GM21360 (cell line): ENCODE measurements around the gene PANK2.

ENCODE experiments used
- ATAC-seq: cut with Tn5 transposase; IDR thresholded peaks from one replicate; pipeline ENCODE4 v1.9.1; 2021; ENCODE audit warnings: mild to moderate bottlenecking, moderate library complexity; ENCODE audit not compliant: unreplicated experiment

Gene PANK2

GRCh38 chr20:3900187-3900604, 11.0 kb downstream of the PANK2 start:
- no peak for ATAC-seq

GRCh38 chr20:3901028-3901705, 12.0 kb downstream of the PANK2 start:
- no peak for ATAC-seq

DNA sequence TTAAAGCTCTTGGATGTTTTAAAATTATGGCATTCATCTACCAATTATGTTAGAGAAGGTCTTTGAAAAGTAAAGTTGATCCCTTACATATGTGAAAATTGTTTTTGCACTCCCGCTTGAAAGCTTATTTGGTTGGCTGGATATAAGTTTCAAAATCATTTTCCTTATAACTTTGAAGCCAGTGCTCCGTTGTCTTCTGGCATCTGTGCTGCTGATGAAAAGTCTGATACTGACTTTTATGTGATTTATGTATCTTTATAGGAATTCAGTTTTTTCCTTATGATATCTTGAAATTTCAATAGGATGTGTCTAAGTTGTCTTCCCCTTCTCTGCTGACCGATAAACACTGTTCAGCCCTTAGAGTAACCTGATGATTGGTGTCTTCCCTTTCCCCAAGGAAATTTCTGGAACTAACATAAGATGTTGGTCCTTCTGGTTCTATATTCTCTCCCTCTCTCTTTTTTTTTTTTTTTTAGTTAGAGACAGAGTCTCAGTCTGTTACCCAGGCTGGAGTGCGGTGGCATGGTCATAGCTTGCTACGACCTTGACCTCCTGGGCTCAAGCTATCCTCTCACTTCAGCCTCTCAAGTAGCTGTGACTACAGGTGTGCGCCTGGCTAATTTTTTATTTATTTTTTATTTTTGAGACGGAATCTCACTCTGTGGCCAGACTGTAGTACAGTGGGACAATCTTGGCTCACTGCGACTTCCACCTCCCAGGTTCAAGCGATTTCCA, 12.7 kb downstream of the PANK2 start:
- ATAC-seq: no peak

GRCh38 chr20:3902446-3902845, 13.3 kb downstream of the PANK2 start:
- ATAC-seq: no peak

DNA sequence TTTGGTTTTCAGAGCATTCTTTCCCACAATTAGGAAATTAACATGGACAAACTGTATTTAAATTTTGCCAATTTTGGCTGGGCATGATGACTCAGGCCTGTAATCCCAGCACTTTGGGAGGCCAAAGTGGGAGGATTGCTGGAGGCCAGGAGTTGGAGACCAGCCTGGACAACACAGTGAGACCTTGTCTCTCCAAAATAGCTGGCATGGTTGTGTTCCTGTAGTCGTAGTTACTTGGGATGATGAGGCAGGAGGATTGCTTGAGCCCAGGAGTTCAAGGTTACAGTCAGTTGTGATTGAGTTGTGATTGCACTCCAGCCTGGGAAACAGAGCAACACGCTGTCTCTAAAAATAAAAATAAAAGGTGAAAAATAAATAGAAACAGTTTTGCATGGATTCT, 15.0 kb downstream of the PANK2 start:
- ATAC-seq: no peak

DNA sequence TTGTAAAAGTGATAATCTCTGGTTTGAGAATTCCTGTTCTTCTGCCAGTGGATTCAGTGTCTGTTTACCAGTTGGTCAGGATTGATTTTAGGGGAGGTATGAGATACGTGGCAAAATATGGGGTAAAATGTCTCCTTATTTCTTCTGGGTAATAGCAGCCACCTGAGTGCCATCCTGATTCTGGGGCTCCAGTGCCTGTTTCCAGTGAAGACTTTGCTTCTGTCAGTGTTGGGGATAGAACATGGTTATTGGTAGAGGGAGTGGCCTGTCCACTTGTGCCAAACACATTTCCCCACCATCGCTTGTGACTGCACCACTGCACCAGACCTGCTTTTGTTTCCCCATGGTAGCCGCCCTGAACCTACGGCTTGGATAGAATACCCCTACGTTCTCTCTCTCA, 15.7 kb downstream of the PANK2 start:
- no peak for ATAC-seq

DNA sequence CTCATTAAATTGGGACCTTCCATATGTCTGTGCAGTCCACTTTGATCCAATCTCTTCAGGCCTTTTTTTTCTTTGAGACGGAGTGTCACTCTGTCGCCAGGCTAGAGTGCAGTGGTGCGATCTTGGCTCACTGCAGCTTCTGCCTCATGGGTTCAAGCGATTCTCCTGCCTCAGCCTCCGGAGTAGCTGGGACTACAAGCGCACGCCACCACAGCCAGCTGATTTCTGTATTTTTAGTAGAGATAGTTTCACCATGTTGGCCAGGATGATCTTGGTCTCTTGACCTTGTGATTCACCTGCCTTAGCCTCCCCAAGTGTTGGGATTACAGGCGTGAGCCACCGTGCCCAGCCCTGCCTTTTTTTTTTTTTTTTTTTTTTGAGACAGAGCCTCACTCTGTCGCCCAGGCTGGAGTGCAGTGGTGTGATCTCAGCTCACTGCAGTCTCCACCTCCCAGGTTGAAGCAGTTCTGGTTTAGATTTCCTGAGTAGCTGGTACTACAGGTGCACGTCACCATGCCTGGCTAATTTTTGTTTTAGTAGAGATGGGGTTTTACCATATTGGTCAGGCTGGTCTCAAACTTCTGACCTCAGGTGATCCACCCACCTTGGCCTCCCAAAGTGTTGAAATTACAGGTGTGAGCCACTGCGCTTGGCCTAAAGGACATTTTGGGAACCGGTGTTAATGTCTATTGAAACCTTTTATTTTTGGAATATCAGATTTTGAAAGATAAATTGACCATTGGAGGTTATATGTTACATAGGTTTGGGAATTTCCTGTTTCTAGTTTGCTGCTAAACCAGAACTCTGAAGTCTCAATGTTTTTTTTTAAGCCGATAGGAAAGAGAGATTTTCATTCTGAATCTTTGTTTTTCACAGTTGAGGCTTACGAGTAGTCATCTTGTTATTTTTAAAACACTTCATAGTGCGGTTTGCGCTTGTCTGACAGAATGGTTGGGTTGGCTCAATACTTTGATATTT, 17.8 kb downstream of the PANK2 start:
- peak; percentile 73 for ATAC-seq

DNA sequence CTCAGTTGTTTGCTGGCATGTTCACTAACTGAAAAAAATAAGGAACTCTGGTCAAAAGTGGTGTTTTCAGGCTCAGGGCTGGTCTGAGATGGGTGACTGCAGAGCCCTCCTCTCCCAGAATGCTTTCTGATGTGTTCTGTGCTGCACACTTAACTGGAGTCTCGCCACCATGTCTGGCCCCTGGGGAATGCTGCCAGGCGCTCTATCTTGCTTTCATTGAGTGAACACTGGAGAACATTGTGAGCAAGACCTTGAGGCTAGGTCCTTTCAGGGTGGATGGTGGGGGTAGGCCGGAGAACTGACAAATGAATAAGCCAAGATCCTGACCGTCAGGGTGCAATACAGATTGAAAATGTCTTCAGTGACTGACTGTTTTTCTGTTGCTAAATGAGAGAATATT, 19.5 kb downstream of the PANK2 start:
- ATAC-seq: no peak

DNA sequence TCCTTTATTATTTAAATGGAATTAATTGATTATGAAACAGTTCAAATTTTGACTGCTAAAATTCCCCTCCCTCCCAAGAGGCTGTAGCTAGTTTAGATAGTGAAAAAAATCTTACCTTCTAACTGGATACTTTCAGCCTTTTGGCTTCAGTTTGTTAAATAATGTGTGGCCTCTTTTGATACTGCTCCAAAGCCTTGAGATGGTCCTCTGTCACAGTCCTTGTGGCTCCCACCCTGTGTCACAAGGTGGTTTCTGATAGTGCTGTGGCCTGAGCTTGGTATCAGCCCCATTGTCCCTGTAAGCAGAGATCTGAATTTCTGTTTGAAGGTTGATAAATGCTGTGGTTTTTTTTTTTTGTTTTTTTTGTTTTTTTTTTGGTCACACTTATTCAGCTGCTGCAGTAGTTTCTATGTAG, 20.8 kb downstream of the PANK2 start:
- ATAC-seq: no peak

GRCh38 chr20:3910853-3911252, 21.7 kb downstream of the PANK2 start:
- ATAC-seq: no peak

DNA sequence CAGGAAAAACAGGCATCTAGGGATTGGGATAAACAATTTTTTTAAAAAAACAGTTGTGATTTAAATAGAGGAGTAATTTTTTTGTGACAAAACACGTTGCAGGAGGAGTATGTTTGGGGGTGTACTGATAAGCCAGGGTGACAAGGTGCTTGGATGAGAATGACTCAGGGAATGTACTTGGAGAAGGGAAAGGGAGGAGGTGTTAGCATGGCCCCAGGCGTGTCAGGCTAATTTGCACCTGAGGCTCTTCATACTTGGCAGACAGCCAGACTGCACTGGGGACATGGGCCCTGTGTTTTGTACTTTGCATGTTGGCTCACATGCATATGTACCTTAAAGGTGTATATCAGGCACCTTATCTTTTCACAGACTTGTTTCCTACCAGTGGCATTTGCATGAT, 22.8 kb downstream of the PANK2 start:
- no peak for ATAC-seq

DNA sequence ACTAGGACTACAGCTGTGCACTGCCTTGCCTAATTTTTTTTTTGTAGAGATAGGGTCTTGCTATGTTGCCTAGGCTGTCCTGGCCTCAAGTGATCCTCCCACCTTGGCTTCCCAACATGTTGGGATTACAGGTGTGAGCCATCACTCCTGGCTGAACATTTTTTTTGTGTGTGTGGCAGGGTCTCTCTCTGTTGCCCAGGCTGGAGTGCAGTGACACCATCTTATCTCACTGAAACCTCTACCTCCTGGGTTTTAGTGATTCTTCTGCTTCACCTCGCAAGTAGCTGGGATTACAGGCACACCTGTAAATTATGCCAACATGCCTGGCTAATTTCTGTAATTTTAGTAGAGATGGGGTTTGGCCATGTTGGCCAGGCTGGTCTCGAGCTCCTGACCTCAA, 25.3 kb downstream of the PANK2 start:
- no peak for ATAC-seq

DNA sequence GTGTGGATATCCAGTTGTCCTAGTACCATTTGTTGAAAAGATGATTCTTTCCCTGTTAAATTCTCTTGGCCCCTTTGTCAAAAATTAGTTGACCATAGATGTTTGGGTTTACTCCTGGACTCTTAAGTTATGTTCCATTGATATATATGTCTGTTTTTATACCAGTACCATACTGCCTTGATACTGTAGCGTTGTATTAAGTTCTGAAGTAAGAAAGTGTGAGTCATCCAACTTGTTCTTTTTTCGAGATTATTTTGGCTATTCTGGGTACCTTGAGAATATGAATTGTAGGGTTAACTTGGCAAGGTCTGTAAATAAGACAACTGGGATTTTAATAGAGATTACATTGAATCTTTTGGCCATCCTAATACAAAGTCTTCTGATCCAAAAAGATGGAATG, 26.5 kb downstream of the PANK2 start:
- no peak for ATAC-seq

DNA sequence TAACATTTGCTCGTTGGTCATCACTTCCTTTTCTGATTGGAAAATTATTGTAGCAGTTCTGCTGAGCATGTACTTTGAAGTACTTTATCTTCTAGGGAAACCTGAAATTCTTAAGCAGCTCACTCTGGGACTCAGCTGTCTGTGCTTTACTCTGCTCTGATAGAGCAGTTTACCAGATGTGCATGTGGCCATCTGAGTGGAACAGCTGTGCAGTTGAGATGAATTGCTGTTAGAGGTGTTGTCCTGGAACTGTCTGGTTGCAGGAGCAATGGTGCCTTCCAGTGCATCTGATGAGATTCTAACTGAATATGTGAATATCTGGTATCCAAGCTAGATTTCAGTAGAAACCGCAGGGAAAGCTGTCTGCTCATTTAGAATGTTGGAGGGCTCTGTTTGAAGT, 27.2 kb downstream of the PANK2 start:
- ATAC-seq: no peak

GRCh38 chr20:3919352-3919751, 30.2 kb downstream of the PANK2 start:
- no peak for ATAC-seq

DNA sequence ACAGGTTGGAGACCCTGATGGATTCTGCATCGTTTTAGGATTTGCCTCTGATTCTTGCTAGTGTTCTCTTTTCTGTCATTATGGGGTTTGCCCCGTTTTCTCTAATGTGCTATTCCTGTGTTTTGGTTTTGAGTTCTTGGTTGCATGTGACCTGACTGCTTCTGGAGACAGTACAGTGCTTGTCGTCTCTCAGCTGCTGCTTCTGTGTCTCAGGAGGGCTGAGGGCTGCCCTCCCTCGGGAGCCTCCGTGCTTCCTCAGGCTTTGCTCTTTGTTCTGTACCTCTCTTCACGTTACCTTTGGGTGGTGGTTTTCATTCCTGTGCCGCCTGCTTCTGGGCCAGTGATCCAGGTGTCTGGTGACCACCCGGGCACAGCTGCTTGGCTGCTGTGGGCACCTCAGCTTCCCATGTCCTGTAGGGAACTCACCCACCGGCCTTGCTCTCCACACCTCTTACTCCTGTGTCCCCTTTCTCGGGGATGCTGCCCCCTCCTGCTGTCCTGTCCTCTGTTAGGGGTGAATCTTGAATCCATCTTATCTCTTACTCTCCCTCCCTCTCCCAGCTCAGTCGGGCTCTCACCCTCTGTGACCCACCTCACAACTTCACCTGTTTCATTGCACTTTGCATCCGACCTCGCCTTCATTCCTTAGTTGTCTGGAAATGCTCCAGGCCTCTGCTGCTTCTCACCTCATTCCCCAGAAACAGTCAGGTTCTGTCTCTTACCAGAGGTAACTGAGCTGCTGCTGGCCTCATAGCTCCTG, 33.2 kb downstream of the PANK2 start:
- ATAC-seq: no peak

GRCh38 chr20:3922983-3923339, 33.8 kb downstream of the PANK2 start:
- no peak for ATAC-seq

DNA sequence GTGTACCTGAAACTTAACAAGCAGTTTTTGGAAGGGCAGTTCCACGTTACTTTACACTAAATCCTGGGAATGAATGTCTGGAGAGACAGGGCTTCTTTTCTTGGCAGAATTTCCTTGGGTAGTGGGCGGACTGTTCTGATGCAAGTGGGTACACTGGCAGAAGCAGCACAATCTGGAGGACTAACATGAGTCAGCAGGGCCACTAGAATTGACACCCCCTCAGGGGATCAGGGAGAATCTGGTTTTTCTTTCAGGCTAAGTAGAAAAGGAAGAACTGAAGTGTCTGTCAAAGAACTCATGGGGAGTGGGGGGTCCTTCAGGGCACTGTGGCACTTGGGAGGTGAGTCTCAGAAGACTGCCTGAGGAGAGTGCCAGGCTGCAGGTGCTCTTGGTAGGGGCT, 34.6 kb downstream of the PANK2 start:
- ATAC-seq: no peak

GRCh38 chr20:3924304-3925112, 35.3 kb downstream of the PANK2 start:
- ATAC-seq: no peak

DNA sequence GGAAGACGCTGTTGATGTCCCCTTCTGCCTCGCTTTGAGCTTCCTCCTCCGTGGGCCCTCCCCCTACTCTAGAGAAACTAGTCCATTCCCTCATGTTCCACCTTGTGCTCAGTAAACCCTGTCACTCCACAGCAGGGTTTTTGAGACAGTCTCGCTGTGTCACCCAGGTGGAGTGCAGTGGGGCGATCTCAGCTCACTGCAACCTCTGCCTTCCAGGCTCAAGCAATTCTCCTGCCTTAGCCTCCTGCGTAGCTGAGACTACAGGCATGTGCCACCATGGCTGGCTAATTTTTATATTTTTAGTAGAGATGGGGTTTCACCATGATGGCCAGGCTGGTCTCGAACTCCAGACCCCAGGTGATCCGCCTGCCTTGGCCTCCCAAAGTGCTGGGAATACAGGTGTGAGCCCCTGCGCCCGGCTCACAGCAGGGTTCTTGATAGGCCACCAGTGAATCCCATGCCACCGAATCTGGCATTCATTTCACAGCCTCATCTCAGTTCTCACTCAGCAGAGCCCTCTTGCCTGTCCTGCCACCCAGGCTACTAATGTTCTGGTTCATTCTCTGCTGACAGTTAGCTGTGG, 36.0 kb downstream of the PANK2 start:
- ATAC-seq: no peak
